ENCODE measurements around the gene NOP9.
A peak's percentile ranks its signal among the peaks of the same experiment; 100 is the strongest.

Gene NOP9

GRCh38 chr14:24263848-24264247, 35.8 kb upstream of the NOP9 start:
- no peak for DNase-seq

- DNase-seq: no peak
Observed at GRCh38 chr14:24264298-24264697, 35.4 kb upstream of the NOP9 start.

- no peak for DNase-seq
Observed at GRCh38 chr14:24266344-24267244, 33.1 kb upstream of the NOP9 start.

GRCh38 chr14:24267516-24267915, 32.1 kb upstream of the NOP9 start:
- no peak for DNase-seq

- no peak for DNase-seq
Observed at GRCh38 chr14:24268225-24268624, 31.4 kb upstream of the NOP9 start.

- DNase-seq: no peak
Observed at GRCh38 chr14:24269368-24269767, 30.3 kb upstream of the NOP9 start.

GRCh38 chr14:24269910-24270536, 29.6 kb upstream of the NOP9 start:
- DNase-seq: no peak

- peak in 1 of 2 experiments; percentile 4 for DNase-seq
Observed at GRCh38 chr14:24270537-24271133, 29.0 kb upstream of the NOP9 start.

- peak; percentile 85 to 90 for DNase-seq
Observed at GRCh38 chr14:24271134-24271833, 28.4 kb upstream of the NOP9 start, which contains the start of gene RABGGTA. Gene RABGGTA, minus strand, starts transcription at chr14:24271597. Its CDS starts 482 bp downstream, at chr14:24271115.

- DNase-seq: no peak
Observed at GRCh38 chr14:24271834-24272263, 27.8 kb upstream of the NOP9 start.

GRCh38 chr14:24272467-24272866, 27.2 kb upstream of the NOP9 start:
- no peak for DNase-seq

- no peak for DNase-seq
Observed at GRCh38 chr14:24273422-24273998, 26.1 kb upstream of the NOP9 start.

- DNase-seq: peak; percentile 48 to 51
Observed at GRCh38 chr14:24274101-24274543, 25.5 kb upstream of the NOP9 start.

- no peak for DNase-seq
Observed at GRCh38 chr14:24277071-24277470, 22.6 kb upstream of the NOP9 start.

GRCh38 chr14:24277606-24278321, 21.9 kb upstream of the NOP9 start:
- no peak for DNase-seq

GRCh38 chr14:24278424-24278823, 21.2 kb upstream of the NOP9 start:
- no peak for DNase-seq

GRCh38 chr14:24279301-24280186, 20.1 kb upstream of the NOP9 start:
- peak; percentile 53 for DNase-seq

- no peak for DNase-seq
Observed at GRCh38 chr14:24280797-24281460, 18.7 kb upstream of the NOP9 start.

GRCh38 chr14:24281636-24282035, 18.0 kb upstream of the NOP9 start:
- no peak for DNase-seq

- DNase-seq: no peak
Observed at GRCh38 chr14:24282736-24283135, 16.9 kb upstream of the NOP9 start.
